IPS-20b (cell line): ENCODE measurements around the gene ZNF107.
"Not testable (repeated sequence)": the region's sequence is repeated elsewhere in the genome, so short reads cannot be mapped to it uniquely, and the experiment has no call there.

ENCODE experiments used
- H3K27ac ChIP-seq: one replicate; pipeline ENCODE4 v1.5.1; 2013; ENCODE audit warnings: low read length
- H3K27me3 ChIP-seq: 2 replicates; pipeline ENCODE4 v1.6.1; 2013; ENCODE audit warnings: mild to moderate bottlenecking, low read length, inconsistent platforms; ENCODE audit not compliant: insufficient read depth
- H3K36me3 ChIP-seq: 2 replicates; pipeline ENCODE4 v1.6.1; 2013; ENCODE audit warnings: low read depth, mild to moderate bottlenecking, inconsistent platforms, low read length, moderate library complexity; ENCODE audit not compliant: insufficient read depth
- H3K4me1 ChIP-seq: 2 replicates; pipeline ENCODE4 v1.6.1; 2013; ENCODE audit warnings: mild to moderate bottlenecking, control low read depth, inconsistent platforms, low read length, moderate library complexity; ENCODE audit not compliant: insufficient read depth
- H3K4me3 ChIP-seq: 2 replicates; pipeline ENCODE4 v1.5.1; 2013; ENCODE audit warnings: mild to moderate bottlenecking, low read length, inconsistent platforms
- H3K9ac ChIP-seq: 2 replicates; pipeline ENCODE4 v1.6.1; 2013; ENCODE audit warnings: low read depth, mild to moderate bottlenecking, inconsistent platforms, low read length, moderate library complexity
- H3K9me3 ChIP-seq: 2 replicates; pipeline ENCODE4 v1.6.1; 2013; ENCODE audit warnings: mild to moderate bottlenecking, low read depth, low read length, inconsistent platforms; ENCODE audit not compliant: insufficient read depth

The ZNF107 gene

DNA sequence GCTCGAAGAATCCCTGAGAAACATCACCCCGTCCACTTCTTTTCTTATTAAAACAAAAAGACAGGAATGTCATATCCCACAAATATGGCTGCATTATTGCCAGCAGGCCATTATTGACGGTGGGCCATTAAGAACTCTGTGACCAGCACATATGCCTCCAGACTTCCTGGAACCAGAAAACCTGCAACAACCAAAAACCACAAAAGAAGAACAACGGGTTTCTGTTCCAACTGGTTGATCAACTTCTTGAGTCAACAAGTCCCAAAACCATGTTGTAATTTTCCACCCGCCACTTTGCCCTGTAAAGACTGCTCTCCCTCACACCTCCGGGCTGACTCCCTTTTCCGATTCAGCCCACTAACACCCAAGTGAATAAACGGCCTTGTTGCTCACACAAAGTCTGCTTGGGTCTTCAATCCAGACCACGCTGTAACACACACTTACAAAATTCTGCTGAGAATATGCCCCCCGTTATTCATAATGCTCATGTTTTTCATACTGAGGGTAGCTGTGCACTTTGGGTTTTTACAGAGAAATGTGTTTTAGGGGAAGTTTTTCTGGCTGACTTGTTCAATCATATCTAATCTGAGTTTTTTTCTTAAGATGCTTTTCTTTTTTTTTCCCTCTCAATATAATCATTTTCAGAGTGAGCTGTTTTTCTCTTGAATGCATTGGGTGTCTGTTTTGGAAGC is 20.7 kb downstream of the ZNF107 start:
- Histone ChIP-seq H3K27me3 (no peaks in the 10 kb centered on the region), H3K4me1 (no peaks in the 10 kb centered on the region), H3K27ac (no peak overlapping the region), H3K36me3 (peaks cover 73% of the 10 kb centered on the region), H3K4me3 (no peak overlapping the region), H3K9me3 (no peaks in the 10 kb centered on the region), H3K9ac (no peak overlapping the region)

DNA sequence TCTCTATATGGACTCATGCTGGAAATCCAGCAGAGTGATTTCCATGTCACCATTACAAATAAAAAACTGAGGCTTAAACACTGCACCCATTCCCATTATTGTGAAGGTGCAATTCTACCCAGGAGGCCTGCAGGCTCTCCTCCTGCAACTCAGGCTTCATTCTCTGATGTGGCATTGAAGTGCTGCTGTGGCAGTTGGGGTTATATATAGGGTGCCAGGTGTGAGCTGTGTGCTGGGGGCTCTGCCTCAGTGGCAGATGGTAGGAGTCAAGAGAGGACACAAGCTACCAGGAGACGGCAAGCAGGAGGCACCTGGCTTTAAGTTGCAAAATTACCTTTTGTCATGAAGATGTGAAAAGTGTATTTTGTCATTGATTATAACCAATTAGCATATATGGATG is 21.3 kb downstream of the ZNF107 start:
- peaks cover 73% of the 10 kb centered on the region for H3K36me3 ChIP-seq
- no peak overlapping the region for H3K9ac ChIP-seq
- H3K27ac ChIP-seq: no peak overlapping the region
- no peaks in the 10 kb centered on the region for H3K9me3 ChIP-seq
- H3K27me3 ChIP-seq: no peaks in the 10 kb centered on the region
- no peaks in the 10 kb centered on the region for H3K4me1 ChIP-seq
- no peak overlapping the region for H3K4me3 ChIP-seq

DNA sequence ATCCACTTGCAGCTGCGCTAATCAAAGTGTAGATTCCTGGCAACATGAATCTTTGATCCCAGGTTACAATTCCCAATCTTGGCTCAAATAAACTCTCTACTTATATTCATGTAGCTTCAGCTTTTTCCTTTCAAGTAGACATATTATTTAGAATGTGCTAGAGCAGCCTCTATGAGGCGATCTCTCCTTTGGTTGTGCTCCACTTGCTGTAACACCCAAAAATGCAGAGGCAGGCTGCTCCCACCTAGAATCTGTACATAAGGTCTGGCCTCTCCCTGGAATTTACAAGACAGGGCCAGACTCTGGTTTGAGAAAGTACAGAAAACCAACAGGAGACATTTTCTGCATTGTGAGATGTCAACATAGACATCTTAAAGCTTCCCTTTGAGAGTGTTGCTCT is 23.1 kb downstream of the ZNF107 start:
- no peaks in the 10 kb centered on the region for H3K4me1 ChIP-seq
- no peaks in the 10 kb centered on the region for H3K27me3 ChIP-seq
- no peaks in the 10 kb centered on the region for H3K9me3 ChIP-seq
- H3K9ac ChIP-seq: no peak overlapping the region
- peaks cover 65% of the 10 kb centered on the region for H3K36me3 ChIP-seq
- no peak overlapping the region for H3K4me3 ChIP-seq
- H3K27ac ChIP-seq: no peak overlapping the region

- Histone ChIP-seq H3K36me3 (peaks cover 55% of the 10 kb centered on the region), H3K4me3 (no peak overlapping the region), H3K27me3 (no peaks in the 10 kb centered on the region), H3K4me1 (no peaks in the 10 kb centered on the region), H3K27ac (no peak overlapping the region), H3K9me3 (peaks cover 14% of the 10 kb centered on the region), H3K9ac (no peak overlapping the region)
Observed at GRCh38 chr7:64691831-64692230, 25.9 kb downstream of the ZNF107 start.

DNA sequence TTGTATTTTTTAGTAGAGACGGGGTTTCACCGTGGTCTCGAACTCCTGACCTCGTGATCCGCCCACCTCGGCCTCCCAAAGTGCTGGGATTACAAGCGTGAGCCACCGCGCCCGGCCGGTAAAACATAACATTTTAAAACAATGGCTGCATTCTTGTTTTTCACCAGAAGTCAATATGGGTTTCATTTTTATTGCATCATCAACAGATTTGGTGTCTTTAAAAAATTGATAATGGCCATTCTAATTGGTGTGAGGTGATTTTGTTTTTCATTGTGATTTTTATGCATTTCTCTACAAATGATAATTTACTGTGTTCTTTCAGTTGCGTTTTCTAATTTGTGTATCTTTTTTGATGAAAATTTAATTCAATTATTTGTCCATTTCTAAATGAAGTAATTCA is 31.9 kb downstream of the ZNF107 start:
- peaks cover 58% of the 10 kb centered on the region for H3K9me3 ChIP-seq

DNA sequence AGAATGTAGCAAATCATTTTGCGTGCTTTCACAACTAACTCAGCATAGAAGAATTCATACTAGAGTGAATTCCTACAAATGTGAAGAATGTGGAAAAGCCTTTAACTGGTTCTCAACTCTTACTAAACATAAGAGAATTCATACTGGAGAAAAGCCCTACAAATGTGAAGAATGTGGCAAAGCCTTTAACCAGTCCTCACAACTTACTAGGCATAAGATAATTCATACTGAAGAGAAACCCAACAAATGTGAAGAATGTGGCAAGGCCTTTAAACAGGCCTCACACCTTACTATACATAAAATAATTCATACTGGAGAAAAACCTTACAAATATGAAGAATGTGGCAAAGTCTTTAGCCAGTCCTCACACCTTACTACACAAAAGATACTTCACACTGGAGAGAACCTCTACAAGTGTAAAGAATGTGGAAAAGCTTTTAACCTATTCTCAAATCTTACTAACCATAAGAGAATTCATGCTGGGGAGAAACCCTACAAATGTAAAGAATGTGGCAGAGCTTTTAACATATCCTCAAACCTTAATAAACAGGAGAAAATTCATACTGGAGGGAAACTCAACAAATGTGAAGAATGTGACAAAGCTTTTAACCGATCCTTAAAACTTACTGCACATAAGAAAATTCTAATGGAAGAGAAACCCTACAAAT is 40.8 kb downstream of the ZNF107 start:
- H3K9me3 ChIP-seq: peaks cover 90% of the 10 kb centered on the region
- H3K9ac ChIP-seq: no peak overlapping the region
- H3K27me3 ChIP-seq: no peaks in the 10 kb centered on the region
- H3K4me3 ChIP-seq: no peak overlapping the region; the same call in 1 of the 2 replicates
- H3K27ac ChIP-seq: no peak overlapping the region
- H3K36me3 ChIP-seq: peaks cover 28% of the 10 kb centered on the region
- no peaks in the 10 kb centered on the region for H3K4me1 ChIP-seq

More for the DNA sequence above, 31.9 kb downstream of the ZNF107 start:
- not testable (repeated sequence) for H3K27ac ChIP-seq, H3K4me3 ChIP-seq, H3K4me1 ChIP-seq, H3K9ac ChIP-seq, H3K27me3 ChIP-seq
- peaks cover 47% of the 10 kb centered on the region for H3K36me3 ChIP-seq

DNA sequence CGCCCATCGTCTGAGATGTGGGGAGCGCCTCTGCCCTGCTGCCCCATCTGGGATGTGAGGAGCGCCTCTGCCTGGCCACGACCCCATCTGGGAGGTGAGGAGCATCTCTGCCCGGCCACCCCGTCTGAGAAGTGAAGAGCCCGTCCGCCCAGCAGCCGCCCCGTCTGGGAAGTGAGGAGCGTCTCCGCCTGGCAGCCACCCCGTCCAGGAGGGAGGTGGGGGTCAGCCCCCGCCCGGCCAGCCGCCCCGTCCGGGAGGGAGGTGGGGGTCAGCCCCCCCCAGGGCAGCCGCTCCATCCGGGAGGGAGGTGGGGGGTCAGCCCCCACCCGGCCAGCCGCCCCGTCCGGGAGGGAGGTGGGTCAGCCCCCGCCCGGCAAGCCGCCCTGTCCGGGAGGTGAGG is 52.0 kb downstream of the ZNF107 start:
- not testable (repeated sequence) for H3K4me3 ChIP-seq, H3K27ac ChIP-seq, H3K27me3 ChIP-seq, H3K36me3 ChIP-seq, H3K9ac ChIP-seq, H3K4me1 ChIP-seq
- H3K9me3 ChIP-seq: peaks cover 45% of the 10 kb centered on the region

- Histone ChIP-seq H3K27ac (no peak overlapping the region), H3K9ac (no peak overlapping the region), H3K4me1 (no peaks in the 10 kb centered on the region)
Observed at GRCh38 chr7:64729089-64729848, 63.3 kb downstream of the ZNF107 start.

GRCh38 chr7:64733550-64734240 is 67.8 kb downstream of the ZNF107 start:
- no peaks in the 10 kb centered on the region for H3K36me3 ChIP-seq
- H3K9me3 ChIP-seq: peaks cover 58% of the 10 kb centered on the region
- no peak overlapping the region for H3K4me3 ChIP-seq
- no peak overlapping the region for H3K9ac ChIP-seq
- H3K27me3 ChIP-seq: no peaks in the 10 kb centered on the region
- no peaks in the 10 kb centered on the region for H3K4me1 ChIP-seq
- H3K27ac ChIP-seq: no peak overlapping the region

More at GRCh38 chr7:64729089-64729848, 63.3 kb downstream of the ZNF107 start:
- Histone ChIP-seq H3K4me3 (no peak overlapping the region), H3K36me3 (no peaks in the 10 kb centered on the region), H3K9me3 (peaks cover 79% of the 10 kb centered on the region), H3K27me3 (no peaks in the 10 kb centered on the region)

GRCh38 chr7:64736575-64736974 is 70.6 kb downstream of the ZNF107 start:
- Histone ChIP-seq H3K4me3 (no peak overlapping the region), H3K27me3 (no peaks in the 10 kb centered on the region), H3K9ac (no peak overlapping the region), H3K36me3 (no peaks in the 10 kb centered on the region), H3K9me3 (peaks cover 47% of the 10 kb centered on the region), H3K27ac (no peak overlapping the region), H3K4me1 (no peaks in the 10 kb centered on the region)

GRCh38 chr7:64738403-64738802 is 72.5 kb downstream of the ZNF107 start:
- not testable (repeated sequence) for H3K4me1 ChIP-seq, H3K36me3 ChIP-seq, H3K9ac ChIP-seq, H3K27ac ChIP-seq, H3K27me3 ChIP-seq, H3K4me3 ChIP-seq
- peaks cover 47% of the 10 kb centered on the region for H3K9me3 ChIP-seq
